ENCODE data around the gene PSTPIP1. TPM values are rescaled to one million over a fixed set of nuclear protein-coding genes. Genes with fewer than 3 reads are reported as not detected.
A peak's percentile ranks its signal among the peaks of the same experiment; 100 is the strongest.

The PSTPIP1 gene
- total and polyA plus RNA-seq, 2 donors from 2014 or later: 2.2 to 22.1 TPM

GRCh38 chr15:76961268-76962011, 33.5 kb upstream of the PSTPIP1 start:
- intact Hi-C loops (cut with DNase I): no loop called here
- Histone ChIP-seq H3K27me3 (ENCODE audit: control insufficient read depth, insufficient read depth, low read length) (no peaks in the 10 kb centered on the region), H3K36me3 (ENCODE audit: control insufficient read depth in 2 of 3, insufficient read depth in 3 of 3, low read length in 3 of 3) (no peaks in the 10 kb centered on the region), H3K4me3 (ENCODE audit: low read length in 3 of 3) (no peak overlapping the region), H3K4me1 (ENCODE audit: control insufficient read depth in 2 of 3, insufficient read depth in 2 of 3, low read depth in 1 of 3, low read length in 3 of 3) (peaks cover 0 to 4% (median 2%) of the 10 kb centered on the region in 3 donors), H3K27ac (ENCODE audit: low read depth in 2 of 2, low read length in 2 of 2) (no peak overlapping the region), H3K9me3 (ENCODE audit: control insufficient read depth in 2 of 3, insufficient read depth in 1 of 3, low read length in 3 of 3) (no peaks in the 10 kb centered on the region), H3K9ac (ENCODE audit: low read length in 3 of 3) (no peak overlapping the region)
- TF ChIP-seq CTCF (IDR thresholded peaks at IDR 0.05; ENCODE audit: borderline replicate concordance, extremely low read depth, insufficient read depth): no peak
- no peak for FAIRE-seq
- DNase-seq: no peak

- Histone ChIP-seq H3K4me3 (ENCODE audit: low read length in 3 of 3) (no peak overlapping the region), H3K27ac (ENCODE audit: low read depth in 2 of 2, low read length in 2 of 2) (no peak overlapping the region), H3K27me3 (ENCODE audit: control insufficient read depth, insufficient read depth, low read length) (no peaks in the 10 kb centered on the region), H3K36me3 (ENCODE audit: control insufficient read depth in 2 of 3, insufficient read depth in 3 of 3, low read length in 3 of 3) (no peaks in the 10 kb centered on the region), H3K9me3 (ENCODE audit: control insufficient read depth in 2 of 3, insufficient read depth in 1 of 3, low read length in 3 of 3) (no peaks in the 10 kb centered on the region), H3K4me1 (ENCODE audit: control insufficient read depth in 2 of 3, insufficient read depth in 2 of 3, low read depth in 1 of 3, low read length in 3 of 3) (peaks cover 0 to 4% (median 2%) of the 10 kb centered on the region in 3 donors), H3K9ac (ENCODE audit: low read length in 3 of 3) (no peak overlapping the region)
- no peak for TF ChIP-seq CTCF (IDR thresholded peaks at IDR 0.05; ENCODE audit: borderline replicate concordance, extremely low read depth, insufficient read depth)
- FAIRE-seq (no peak), DNase-seq (no peak)
- intact Hi-C loops (cut with DNase I): no loop called here
Observed at GRCh38 chr15:76962337-76963013, 32.5 kb upstream of the PSTPIP1 start.

- intact Hi-C loops (cut with DNase I): no loop called here
- Histone ChIP-seq H3K9me3 (ENCODE audit: control insufficient read depth in 2 of 3, insufficient read depth in 1 of 3, low read length in 3 of 3) (no peaks in the 10 kb centered on the region), H3K36me3 (ENCODE audit: control insufficient read depth in 2 of 3, insufficient read depth in 3 of 3, low read length in 3 of 3) (no peaks in the 10 kb centered on the region), H3K27me3 (ENCODE audit: control insufficient read depth, insufficient read depth, low read length) (no peaks in the 10 kb centered on the region), H3K9ac (ENCODE audit: low read length in 3 of 3) (no peak overlapping the region), H3K27ac (ENCODE audit: low read depth in 2 of 2, low read length in 2 of 2) (no peak overlapping the region), H3K4me3 (ENCODE audit: low read length in 3 of 3) (no peak overlapping the region), H3K4me1 (ENCODE audit: control insufficient read depth in 2 of 3, insufficient read depth in 2 of 3, low read depth in 1 of 3, low read length in 3 of 3) (peaks cover 0 to 4% (median 2%) of the 10 kb centered on the region in 3 donors)
- TF ChIP-seq CTCF (IDR thresholded peaks at IDR 0.05; ENCODE audit: borderline replicate concordance, extremely low read depth, insufficient read depth): no peak
- FAIRE-seq (no peak), DNase-seq (peak in 3 of 5 donors; percentile 24 to 37 (median 30))
Observed at GRCh38 chr15:76963596-76963995, 31.3 kb upstream of the PSTPIP1 start.
